HG03469 (cell line): ENCODE results near the gene TUBB4B.

Source experiments
- ATAC-seq: cut with Tn5 transposase; IDR thresholded peaks from one replicate; pipeline ENCODE4 v1.9.1; 2021; ENCODE audit warnings: mild to moderate bottlenecking, moderate library complexity, moderate number of reproducible peaks; ENCODE audit not compliant: unreplicated experiment

Gene TUBB4B

DNA sequence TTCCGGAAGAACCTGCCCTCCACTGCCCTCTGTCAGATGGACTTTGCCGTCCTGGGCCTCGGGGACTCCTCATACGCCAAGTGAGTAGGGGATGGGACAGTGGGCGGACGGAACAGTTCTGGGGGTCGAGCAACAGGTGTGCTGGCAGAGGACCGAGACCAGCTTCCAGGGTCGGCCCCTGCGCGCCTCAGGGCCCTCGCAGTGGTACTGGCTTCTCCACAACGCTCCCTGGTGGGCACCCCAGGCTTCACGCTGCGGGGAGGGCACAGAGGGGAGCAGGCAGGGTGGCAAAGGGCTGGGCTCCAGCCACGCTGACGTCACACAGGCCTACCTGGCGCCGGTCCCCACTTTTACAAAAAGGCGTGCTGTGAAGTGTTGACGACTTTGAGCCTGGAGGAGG is 28.6 kb upstream of the TUBB4B start:
- no peak for ATAC-seq

GRCh38 chr9:137213160-137214060 is 27.7 kb upstream of the TUBB4B start:
- no peak for ATAC-seq

DNA sequence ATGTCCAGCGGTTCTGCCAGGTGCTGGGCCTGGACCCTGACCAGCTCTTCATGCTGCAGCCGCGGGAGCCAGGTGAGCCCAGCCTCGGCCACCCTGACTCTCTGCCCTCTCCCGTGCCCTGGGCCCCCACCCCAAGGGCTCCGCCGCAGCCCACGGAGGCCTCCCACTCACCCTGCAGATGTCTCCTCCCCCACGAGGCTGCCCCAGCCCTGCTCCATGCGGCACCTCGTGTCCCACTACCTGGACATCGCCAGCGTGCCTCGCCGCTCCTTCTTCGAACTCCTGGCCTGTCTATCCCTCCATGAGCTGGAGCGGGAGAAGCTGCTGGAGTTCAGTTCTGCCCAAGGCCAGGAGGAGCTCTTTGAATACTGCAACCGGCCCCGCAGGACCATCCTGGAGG is 26.5 kb upstream of the TUBB4B start:
- ATAC-seq: no peak

DNA sequence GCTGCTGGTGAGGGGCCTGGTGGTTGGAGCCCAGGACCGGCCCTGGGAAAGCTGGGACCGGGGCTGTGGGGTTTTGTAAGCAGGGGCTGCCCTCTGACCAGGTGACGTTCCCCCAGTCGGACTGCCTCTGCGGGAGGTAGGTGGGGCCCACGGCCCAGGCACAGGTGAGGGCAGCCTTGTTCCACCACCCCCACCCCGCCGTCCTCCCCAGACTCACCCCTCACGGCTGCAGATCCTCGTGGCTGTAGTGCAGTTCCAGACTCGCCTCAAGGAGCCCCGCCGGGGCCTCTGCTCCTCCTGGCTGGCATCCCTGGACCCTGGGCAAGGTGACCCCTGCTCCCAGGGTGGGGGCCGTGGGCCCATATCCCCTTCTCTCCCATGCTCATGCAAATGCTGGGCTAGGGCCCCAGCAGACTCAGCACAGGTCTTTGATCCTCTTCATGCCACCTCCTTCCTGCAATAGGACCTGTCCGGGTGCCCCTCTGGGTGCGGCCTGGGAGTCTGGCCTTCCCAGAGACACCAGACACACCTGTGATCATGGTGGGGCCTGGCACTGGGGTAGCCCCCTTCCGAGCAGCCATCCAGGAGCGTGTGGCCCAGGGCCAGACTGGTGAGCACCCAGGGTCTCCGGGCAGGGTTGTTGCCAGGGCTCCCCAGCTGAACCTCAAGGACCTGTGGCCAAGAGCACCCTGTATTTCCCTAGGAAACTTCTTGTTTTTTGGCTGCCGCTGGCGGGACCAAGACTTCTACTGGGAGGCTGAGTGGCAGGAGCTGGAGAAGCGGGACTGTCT is 25.7 kb upstream of the TUBB4B start:
- ATAC-seq: no peak

DNA sequence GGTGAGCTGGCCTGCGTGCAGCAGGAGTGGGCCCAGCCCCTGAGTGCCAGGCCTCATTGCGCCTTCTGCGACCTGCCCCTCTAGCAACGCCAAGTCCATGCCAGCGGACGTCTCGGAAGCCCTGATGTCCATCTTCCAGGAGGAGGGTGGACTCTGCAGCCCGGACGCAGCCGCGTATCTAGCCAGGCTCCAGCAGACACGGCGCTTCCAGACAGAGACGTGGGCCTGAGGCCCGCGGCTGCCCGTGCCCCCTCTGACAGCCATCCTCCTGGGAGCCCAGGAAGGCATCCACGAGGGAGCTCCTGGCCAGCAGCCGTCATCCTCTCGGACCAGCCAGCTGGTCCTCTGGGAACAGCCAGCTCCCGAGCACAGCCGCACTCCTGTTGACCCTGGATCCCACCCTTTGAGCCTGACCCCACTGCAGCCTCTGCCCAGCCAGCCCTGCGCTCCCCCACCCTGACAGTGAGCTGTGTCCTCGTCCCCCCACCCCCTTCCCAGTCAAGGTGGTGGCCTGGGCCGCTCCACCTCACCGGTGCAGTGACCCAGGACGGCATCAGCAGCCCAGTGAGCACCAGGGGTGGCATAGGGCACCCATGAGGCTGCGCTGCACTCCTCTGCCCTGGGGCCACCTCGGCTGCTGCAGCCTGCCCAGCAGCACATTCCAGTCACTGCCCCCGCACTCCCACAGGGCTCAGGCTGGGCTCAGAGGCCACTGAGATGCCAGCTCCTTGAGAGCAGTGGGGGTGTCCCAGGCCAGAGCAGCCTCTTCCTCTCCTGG is 24.7 kb upstream of the TUBB4B start:
- no peak for ATAC-seq

- no peak for ATAC-seq
Observed at GRCh38 chr9:137217276-137218211, 23.5 kb upstream of the TUBB4B start.

- ATAC-seq: no peak
Observed at GRCh38 chr9:137218212-137218753, 22.8 kb upstream of the TUBB4B start.

- no peak for ATAC-seq
Observed at GRCh38 chr9:137218754-137219271, 22.3 kb upstream of the TUBB4B start.

DNA sequence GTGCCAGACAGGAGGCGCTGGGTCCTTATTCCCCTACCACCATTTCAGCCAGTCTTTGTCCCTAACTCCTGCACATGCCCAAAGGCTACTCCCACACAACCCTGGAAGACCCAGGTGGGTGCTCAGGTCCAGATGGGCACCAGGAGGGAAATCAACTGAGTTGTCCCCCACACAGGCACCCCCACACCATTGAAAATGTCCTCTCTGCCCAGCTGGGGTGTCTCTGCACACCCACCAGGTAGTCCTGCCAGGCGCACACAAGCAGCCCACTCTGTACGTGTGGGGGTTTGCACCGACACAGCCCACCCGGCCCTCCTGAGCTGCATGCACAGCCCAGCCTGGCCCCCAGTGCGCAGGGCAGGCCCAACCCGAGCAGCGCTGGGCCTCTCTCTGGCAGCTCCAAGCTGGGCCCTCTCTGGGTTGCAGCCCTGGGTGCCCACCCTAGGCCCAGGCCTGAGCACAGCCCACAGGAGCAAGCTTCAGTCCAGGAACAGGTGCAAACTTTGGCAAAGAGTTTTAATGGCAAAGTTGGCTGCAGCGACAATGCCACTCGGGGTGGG is 21.2 kb upstream of the TUBB4B start:
- ATAC-seq: no peak

- ATAC-seq: no peak
Observed at GRCh38 chr9:137220317-137221094, 20.6 kb upstream of the TUBB4B start.

- ATAC-seq: no peak
Observed at GRCh38 chr9:137221095-137221505, 20.0 kb upstream of the TUBB4B start.

DNA sequence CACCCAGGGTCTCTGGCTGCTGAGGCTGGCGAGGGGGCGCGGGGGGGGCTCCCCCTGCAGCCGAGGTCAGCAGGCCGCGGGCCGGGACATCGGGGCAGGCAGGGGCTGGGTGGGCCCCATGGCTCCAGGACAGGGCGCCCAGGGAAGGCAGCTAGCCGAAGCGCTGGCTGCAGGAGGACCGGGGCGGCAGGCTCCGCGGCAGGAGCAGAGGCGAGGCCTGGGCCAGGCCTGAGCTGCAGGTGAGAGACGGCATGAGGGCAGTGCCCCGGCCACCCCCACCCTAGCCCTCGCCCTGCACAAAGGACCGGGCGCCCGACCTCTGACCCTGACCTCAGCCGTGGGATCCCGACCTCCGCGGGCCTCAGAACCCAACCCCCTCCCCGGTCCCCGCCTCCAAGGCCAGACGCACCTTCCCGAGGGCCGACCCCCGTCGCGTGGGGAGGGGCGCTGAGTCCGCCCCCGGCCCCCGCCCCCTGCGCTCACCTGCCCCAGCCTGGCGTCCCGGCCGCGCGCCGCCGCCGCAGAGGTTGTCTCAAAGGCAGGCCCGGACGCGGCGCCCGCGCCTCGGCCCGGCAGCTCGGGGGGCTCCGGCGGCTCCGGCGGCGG is 19.5 kb upstream of the TUBB4B start:
- no peak for ATAC-seq

GRCh38 chr9:137222190-137223077 is 18.7 kb upstream of the TUBB4B start, which contains the start of gene RNF208:
TSS of gene RNF208 (minus strand) at chr9:137222240. CDS start at chr9:137221212, 1,028 bp downstream.
- ATAC-seq: peak; percentile 2

DNA sequence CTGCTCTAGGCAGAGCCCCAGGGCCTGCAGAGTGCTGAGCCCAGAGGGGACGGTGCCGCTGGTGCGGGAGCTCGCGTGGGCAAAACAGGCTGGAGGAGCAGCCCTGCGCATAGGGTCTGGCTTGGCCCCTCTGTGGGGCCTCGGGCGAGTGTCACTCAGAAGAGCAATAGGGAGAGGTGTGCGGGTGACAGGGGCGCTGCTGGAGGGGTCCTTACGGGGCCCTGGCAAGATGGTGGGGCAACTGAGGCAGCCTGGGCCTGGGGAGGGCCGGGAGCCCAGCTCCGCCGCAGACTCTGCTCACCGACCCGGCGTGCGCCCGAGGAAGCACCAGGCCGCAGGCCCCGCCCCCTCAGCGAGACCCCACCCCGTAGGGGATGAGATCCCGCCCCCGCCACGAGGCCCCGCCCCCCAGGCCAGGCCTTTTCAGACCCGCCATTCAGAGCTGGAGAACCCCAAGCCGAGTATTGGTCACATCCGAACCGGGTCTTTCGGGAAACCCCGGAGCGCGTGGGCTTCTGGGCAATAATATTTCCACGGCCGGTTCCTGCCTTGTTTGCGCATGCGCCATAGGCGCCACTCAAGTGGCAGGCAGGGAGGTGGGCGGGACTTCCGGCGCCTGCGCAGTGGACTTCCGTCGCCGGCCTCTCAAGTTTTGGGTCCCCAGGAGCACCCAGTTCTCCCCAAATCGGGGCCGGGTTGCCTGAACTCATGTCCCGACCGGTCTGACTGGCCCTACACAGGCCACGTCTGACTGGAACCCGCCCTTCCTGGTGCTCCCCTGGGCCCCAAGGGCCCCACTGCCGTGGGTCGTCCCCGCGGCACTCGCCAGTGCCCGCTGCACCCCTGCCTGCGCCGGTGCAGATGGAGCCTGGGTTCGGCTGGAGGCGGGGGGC is 17.8 kb upstream of the TUBB4B start:
- peak; percentile 43 for ATAC-seq

DNA sequence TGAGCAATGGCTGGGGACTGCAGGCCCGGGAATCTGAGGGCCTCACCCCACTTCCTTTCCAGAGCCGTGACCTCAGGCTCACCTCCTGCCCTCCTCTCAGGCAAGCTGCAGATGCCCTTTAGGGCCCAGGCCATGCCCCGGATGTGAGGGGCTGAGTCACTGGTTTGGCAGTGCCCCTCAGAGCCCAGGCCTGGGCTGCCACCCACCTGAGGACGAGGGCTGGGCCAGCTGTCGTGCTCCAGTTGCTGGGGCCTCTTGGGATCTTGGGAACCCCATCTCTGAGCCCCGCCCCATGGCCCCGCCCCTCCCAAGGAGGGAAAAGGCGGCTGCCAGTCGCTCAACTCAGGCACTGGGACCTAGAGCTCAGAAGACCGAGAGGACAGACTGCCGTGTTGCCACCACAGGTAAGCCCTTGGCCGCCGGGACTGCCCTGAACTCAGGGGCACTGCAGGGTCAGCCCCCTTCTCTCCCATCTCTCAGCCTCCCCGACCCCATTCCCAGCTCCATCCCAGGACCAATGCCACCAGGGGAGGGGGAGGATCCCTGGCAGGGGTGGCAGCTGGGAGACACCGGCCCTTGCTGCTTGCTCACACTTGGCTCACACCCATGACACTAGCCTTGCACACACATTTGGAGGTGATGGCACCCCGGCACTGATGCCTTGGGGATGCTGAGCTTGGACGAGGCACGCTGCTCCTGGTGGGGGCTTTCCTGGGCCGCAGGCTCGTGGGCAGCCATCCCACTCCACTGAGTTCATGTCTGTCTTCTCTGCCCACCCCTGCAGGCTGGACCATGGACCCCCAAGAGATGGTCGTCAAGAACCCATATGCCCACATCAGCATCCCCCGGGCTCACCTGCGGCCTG is 16.0 kb upstream of the TUBB4B start, which contains the start of gene CYSRT1:
TSS of gene CYSRT1 (plus strand) at position 345 of the 865 bp plus-strand sequence. CDS start at position 793, 448 bp downstream.
- ATAC-seq: no peak
